Activated CD8-positive, alpha-beta memory T cell treated with anti-CD3 and anti-CD28 coated beads for 4 hours (primary cell): ENCODE data around the gene LPP.

Experiments used
- DNase-seq, 2 donors: peaks; one replicate each; pipeline ENCODE4 v3.0.0-alpha.2; 2020; ENCODE audit warnings: low read depth in 2 of 2

The LPP gene

DNA sequence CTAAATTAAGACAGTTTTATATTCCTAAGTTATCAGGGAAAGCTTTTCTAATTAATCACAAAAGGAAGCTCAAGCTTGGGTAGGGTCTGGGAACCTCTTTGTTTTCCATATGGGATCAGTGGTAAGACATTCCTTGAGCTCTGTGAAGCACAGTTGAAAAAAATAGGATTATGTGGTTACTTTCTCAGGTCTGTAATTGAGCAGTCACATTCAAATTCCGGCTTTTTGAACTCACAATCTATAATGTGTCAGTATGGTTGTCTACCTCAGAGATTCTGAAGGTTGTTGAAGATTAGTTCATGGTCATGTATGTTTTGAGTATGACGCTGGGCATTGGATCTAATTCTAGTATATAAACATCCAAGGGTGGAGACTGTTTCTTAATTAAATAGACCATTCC is 364.5 kb downstream of the LPP start:
- DNase-seq = no peak

DNA sequence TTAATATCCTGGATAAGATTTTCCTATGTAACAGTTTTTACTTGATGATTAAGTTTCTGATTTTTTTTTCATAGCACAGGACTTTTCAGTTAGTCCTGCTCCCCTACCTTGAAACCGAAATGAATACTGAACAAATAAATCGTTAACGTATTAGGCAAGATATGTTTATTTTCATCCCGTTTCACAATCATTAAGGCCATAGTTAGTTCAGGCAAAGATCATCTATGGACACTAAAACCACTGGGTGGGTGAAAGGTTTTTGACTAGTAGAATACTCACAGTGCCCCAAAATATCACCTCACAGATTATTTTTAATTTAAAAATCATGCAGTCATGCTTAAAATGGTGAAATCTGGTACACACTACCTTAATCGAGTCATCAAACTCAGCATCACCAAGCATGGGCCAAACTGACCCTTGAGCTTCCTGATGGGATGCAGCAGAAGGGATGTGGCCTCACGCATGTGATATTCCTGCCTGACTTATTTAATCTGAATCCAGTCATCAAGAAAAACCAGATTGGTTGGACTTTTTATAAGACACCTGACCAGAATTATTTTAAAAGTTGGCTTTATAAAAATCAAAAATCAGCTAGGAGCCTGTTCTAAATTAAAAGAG is 365.0 kb downstream of the LPP start:
- DNase-seq = no peak

DNA sequence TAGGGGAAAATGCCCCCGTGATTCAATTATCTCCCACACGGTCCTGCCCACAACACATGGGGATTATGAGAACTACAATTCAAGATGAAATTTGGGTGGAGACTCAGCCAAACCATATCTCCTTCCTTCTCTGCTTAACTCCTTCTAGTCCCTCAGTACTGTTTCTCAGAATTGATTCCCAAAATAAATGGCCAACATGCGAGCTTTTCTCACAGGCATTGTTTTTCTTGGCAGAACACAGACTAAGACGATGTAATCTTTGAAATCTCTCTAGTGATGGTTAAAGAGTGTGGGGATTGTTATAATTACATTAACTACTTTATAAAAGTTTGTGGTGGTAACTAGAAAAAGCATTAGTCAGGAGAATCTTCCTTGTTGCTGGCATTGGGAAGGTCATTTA is 366.5 kb downstream of the LPP start:
- DNase-seq = no peak

DNA sequence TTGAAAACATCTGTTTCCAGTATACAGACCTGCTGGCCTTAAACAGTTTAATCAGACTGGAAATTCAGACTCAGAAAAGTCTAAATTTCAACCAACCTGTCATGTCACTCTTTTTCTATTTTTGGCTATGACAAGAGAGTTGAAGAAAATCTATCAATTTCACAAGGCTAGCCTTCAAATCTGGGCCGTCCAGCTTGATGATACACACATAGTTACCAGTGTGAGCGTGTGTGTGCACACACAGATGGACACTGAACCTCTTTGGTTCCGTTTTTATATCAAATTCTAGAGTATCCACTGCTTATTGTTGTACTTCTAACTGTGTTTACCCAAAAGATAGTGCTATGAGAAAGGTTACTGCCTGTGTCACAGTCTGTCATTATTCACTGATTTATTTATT is 368.2 kb downstream of the LPP start:
- no peak for DNase-seq

DNA sequence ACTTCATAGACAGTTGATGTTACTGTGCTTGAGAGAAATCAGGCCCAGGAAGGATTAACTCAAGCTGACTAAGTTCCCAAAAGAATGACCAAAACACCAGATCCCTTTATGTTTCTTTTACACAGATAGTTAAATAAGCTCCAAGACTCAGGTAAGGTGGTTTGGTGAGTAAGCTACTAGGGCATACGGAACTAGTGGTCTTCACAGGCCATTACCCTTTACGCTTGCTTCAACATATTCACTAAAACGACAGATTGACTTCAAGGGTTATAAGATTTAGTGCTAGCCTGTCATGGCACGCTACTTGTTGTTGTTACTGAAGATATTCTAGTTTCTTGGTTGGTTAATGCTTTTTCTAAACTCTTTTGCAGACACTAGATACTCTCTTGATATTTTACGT is 369.3 kb downstream of the LPP start:
- no peak for DNase-seq

DNA sequence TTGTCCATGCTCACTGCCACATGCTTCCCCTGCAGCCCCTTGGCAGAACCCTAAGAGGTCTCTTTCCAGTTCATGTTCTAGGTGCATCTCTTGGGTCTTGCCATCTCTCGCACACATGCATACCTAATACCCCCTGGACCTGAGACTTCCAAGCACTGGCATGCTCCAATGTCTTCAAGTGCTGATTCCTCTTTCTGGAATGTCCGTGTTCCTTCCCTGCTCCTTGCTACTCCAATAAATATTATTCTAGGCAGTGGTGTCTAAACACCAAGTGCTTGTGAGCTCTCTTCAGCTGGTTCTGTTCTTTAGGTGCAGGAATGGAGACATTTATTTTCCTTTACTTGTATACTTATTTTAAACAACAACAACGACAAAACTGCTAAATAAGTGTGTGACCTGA is 370.1 kb downstream of the LPP start:
- DNase-seq = no peak

DNA sequence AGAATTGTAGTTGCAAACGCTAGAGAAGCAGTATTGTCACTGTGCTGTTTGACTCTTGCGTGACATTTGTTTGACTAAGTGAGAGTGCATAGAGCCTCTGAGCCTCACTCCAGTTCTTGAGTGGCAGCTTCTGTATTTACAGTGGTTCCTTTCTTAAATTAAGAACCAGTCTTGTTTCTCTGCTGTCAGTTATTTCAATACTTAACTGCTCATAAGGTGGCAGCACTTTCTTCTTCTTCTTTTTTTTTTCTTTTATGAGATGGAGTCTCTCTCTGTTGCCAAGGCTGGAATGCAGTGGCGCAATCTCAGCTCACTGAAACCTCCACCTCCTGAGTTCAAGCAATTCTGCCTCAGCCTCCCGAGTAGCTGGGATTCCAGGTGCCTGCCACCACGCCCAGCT is 372.1 kb downstream of the LPP start:
- DNase-seq = no peak

DNA sequence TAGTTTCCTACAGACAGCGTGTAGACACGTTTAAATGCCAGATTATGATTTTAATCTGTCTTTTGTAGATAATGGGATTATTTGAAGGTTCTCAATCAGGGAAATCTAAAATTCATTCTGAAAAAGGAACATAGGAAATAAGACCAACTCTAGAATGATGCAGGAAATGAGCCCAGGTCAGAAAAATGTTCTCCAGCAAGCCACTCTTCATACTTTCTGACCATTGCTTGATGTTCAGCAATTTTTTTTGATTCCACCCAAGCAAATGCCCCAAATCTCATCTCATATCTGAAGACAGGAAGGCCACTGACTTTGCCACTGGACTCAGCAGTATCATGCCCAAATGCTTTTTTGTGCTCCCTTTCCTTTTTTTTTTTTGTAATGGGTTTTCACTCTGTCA is 373.4 kb downstream of the LPP start:
- no peak for DNase-seq

DNA sequence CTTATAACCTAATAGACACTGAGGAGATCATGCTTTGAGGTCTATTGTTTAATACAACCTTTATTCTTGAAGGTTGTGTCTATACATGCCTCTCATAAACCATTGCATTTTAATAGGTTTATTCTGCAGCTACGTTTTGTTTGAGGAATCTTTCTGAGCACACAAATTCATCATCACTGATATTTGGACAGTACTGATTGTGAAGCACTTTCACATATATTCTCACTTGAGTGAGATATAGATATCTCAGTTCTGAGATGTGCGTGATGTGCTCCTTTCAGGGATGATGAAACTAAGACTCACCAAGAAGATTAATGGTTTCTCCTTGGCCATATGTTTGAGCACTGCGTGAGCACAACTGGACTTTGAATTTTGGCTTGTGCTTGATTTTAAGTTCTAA is 374.4 kb downstream of the LPP start:
- DNase-seq = no peak

DNA sequence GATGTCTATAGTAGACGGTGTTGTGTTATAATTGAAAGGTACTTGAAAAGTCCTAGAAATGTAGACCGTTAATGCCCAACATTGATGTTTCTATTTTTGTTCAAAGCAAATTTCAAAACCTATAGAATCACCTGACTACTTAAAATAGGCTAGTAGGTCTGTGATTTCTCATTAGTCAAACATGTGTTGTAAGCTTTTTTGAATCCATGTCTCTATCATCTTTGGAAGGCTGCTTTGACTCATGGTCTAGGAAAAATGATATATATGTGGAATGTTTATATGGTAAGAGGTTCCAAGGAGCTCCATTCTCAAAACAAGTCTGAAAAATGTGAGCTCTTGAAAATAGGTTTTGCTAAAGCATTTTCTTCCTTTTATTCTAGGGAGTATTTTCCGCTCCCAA is 375.3 kb downstream of the LPP start:
- no peak for DNase-seq

DNA sequence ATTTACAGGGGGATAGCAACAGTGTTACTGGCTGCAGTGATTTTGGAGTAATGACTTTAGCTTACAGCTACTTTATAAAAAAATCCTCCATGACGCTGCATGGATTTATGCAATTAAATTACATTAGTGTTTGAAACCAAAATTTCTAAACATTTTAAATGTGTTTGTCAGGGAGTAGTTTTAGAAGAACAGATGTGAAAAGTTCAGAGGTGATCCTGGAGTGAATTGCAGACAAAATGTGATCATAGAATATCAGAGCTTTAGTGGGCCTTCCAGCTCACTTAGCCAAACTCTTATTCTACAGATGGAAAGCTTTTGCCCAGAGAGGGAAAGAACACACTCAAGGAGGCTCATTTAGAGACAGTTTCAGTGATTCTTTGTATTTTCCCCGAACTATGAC is 376.3 kb downstream of the LPP start:
- no peak for DNase-seq

DNA sequence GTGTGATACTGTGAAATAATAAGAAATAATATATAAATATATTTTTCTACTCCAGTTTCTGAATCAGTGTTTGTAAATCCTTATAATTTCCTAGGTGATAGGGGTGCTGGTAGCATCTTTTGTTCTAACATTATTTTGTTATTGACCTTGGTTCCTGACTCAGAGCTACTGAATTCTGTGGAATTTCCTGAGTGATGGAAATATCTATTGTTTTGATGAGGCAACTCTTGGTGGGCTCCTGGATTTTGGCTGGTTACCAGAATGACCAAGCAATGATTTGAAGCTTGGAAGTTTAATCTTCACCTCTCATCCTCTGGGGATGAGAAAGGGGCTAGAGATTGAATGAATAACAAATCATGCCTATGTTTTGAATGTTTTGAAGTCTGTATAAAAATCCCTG is 377.3 kb downstream of the LPP start:
- no peak for DNase-seq

DNA sequence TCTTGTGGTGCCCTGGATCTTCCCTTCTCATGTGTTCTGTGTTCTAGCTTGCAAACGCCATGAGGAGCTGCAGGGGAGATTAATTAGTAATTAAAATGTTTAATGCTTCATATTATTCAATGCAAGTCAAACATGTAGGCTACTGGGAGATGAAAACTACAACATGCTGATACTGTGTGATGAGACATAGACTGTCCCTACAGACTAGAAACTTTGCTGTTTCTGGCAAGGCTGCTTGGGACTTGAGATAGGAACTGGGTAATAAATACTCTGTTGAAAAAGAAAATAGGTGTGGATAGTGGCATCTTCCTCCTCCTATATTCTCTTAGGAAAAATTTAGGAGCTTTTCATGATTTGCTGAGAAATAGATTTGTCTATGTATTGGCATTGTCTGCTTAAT is 379.2 kb downstream of the LPP start:
- no peak for DNase-seq

DNA sequence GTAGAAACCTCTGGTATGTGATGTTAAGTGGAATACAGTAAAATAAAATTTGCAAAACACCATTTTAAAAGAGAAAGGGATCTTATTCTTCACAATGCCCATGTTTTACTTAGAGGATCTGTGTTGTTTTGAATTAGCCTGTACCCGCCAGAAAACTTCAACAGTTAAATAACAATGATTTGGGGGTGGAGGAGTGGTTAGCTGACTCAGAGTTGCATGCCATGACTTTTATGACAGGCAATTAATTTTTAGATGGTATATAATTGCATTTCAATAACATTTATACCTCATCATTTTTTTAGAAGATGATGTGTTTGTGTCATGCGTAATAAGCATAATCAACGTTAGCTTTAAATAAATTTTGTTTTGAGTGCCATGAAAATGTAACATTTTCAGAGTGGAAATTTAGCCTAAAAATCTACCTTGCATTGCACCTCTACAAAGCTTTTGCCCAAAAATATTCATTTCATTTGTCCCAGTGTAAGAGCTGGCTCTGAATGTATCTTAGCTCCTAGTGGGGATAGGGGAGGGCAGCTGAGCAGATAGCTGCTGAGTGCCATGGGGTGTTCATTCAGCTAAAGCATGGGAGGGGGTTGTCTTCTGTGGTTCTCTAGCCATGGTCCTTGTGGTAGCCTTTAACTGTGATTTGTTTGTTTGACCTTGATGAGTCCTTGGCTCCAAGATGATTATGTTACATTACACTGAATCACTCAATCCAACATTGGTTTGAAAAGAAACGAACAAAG is 379.8 kb downstream of the LPP start:
- no peak for DNase-seq

DNA sequence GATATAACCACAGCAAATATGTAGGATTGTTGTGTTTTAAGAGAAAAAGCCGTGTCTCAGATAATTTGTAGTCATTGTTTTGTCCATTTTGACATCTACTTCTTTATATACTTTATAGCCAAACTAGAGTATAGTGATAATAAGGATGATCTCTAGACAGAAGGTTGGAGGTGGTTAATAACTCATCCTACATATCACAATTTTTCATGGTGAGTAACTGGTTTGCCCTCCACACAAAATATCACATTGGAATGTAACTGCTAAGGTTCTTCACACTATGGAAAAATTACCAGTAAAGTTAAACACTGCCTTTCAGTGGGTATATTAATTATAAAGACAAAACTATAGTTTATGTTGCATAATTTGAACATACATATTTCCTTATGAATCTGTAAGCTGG is 380.7 kb downstream of the LPP start:
- no peak for DNase-seq

DNA sequence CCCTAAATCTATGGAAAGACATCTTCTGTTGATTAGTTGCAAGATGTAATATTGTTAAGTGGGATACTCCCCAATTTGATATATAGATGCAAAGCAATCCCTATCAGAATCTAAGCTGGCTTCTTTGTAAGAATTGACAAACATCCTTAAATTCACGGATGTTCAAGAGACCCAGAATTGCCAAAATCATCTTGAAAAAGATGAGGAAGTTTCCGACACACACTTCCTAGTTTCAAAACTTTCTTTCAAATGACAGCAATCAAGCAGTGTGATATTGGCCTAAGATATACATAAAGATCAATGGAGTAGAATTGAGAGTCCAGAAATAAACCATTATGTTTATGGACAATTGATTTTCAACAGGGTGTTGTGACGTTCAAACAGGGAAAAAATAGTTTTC is 383.6 kb downstream of the LPP start:
- no peak for DNase-seq

DNA sequence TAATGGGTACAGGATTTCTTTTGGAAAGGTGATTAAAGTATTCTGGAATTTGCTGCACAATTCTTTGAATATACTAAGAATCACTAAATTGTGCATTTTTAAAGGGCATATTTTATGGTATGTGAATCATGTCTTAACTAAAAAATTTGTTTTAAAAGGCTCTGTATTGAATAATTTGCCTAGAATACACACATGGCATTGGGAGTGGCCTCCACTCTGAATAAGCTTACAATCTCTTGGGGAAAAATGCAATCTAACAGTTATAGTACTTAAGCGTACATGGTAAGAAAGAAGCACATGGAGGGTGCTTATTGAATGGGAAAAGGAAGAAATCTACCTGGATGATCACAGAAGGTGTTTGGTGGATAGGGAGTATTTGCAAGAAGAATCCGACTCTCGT is 385.1 kb downstream of the LPP start:
- no peak for DNase-seq

DNA sequence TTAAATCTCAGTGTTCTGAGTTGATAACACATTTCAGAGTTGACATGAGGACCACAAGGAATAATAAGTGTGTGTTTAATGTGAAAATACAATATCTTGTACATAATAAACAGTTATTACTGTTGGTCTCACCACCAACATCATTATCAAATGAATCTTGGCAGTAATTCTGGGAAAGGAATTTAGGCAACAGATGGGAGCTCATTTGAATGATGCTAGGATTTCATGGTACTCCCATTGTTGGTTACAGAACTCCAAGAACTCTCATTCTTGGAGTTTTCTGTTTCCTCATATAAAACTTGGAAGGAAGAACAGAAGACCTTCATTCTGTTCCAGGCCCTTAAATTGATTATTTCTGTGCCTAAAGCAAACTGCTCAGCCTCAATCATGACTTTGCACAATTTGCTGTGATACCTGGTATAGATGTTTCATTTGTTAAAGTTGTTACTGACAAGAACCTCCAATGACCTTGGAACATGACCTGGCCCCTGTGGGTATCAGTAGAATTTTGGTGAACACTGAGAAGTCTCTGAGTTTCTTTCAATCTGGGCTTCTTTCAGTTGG is 385.8 kb downstream of the LPP start:
- no peak for DNase-seq

DNA sequence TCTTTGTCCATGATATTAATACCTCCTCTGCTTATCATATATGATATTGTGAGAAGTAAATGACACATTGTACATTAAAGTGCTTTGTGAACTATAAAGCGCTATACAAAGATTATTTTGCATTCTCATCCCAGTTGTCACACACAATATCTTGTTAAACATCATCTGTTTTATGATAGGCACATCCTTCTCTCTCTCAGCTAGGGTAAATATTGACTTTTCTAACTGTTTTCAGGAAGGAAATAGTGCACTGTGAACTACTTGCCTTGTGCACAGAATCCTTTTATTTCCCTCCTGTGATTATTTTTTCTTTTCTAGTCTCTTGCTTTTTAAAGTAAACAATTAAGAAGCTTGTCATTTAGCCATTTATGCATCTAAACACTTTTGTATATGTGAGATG is 388.2 kb downstream of the LPP start:
- DNase-seq = no peak

DNA sequence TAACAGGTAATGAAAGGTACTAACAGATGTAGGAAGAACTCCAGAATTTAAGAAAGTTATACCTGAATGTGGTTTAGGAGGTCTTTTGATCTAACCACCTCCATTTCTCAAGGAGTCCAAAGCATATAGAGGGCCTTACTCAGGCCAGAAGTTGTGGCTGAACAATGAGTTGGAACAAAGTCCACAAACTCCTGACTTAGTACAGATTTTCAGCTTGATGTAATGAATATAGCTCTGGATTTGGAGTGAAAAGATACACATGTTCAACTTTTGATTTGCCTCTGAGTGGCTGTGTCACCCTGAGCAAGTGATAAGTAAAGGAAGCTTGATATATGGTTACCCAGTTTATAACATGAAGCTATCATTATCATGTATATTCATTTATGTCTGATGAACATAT is 390.1 kb downstream of the LPP start:
- no peak for DNase-seq

DNA sequence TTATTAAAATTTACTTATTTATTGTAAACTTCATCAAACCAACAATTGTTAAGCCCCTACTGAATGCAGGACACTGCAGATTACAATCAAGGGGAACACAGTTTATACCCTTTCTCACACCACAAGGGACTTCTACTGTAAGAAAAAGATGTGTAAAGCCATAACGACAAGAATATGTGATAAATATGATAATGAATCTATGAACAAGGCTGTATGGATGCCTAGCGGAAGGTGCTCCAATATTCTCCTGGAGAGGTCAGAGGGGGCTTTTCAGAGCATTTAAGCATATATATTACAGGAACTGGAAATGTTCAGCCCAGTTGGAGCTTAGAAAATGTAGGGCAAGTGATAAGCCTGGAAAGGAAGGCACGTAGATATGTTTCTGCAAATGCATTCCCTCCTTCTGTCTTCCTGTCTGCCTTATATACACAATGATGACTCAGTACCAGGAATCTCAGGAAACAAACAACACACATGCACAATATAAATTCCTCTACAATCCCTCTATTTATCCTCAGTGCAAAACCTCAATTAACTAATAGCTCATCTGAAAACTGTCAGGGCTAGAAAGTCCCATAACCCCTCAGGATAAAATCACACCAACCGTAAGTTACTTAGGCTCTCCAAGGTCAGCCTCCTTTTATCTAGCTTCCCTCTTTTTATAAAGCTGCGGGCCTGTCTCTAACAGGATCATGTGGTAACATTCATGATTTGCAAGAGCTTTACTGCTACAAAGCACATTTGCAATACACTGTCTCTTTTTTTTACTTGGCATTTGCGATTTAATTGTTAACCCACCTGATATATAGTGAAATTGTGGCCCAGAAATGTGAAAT is 393.1 kb downstream of the LPP start:
- DNase-seq = no peak

DNA sequence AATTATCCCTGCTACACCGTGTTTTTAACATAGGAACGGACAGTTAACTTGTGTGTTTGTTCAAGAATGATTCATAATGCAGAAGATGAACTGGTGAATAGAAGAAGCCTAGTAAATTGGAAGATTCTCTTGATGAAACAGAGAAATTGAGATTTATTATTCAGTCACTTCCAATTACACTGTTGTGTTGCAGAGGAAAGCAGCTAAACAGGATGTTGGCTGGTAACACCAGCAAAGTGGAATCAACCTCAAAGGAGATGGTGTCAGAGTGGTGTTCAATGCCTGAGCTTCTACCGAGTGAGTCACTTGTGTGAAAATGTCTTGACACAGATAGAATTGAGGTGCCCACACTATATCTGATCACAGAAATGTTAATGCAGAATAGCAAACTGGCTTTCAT is 399.6 kb downstream of the LPP start:
- DNase-seq = peak; percentile 26

DNA sequence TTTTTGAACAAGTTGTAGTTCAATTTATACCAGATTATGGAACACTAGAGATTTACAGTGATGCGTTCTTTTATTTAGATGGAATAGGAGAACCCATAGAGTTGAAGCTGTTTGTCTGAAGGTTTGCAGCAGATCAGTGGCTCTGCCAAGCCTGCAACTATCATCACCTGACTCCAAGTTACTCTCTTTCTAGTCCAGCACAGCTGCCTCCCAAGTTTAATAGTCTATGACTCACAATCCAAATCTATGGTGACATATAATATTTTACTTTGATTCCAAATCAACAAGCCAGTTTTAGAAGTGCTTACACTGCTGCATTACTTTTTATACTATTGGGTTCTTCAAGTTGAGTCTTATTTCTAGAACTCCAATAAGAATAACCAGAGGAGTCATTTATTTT is 400.4 kb downstream of the LPP start:
- no peak for DNase-seq
